Skeletal muscle tissue (tissue), 4 donors: ENCODE results near the gene YWHAH. TPM values are rescaled to one million over a fixed set of nuclear protein-coding genes. Genes with fewer than 3 reads are reported as not detected.
"Not testable (repeated sequence)": the region's sequence is repeated elsewhere in the genome, so short reads cannot be mapped to it uniquely, and the experiment has no call there.

ENCODE experiments used
- H3K27ac ChIP-seq: one replicate; pipeline ENCODE4 v1.7.0; 2013; ENCODE audit warnings: mild to moderate bottlenecking, low read depth, low read length, inconsistent platforms
- H3K27me3 ChIP-seq, 3 donors: one replicate each; pipeline ENCODE4 v1.7.0; 2013; ENCODE audit warnings: low read length in 3 of 3; ENCODE audit not compliant: control insufficient read depth in 3 of 3, insufficient read depth in 3 of 3
- H3K36me3 ChIP-seq, 3 donors: one replicate each; pipeline ENCODE4 v1.7.0; 2013; ENCODE audit warnings: low read length in 3 of 3; ENCODE audit not compliant: control insufficient read depth in 3 of 3, insufficient read depth in 3 of 3
- H3K4me1 ChIP-seq, 3 donors: one replicate each; pipeline ENCODE4 v1.7.0; 2013; ENCODE audit warnings: low read length in 3 of 3, mild to moderate bottlenecking in 3 of 3; ENCODE audit not compliant: control insufficient read depth in 3 of 3, insufficient read depth in 3 of 3
- H3K4me3 ChIP-seq, 3 donors: one replicate each; pipeline ENCODE4 v1.7.0; 2013; ENCODE audit warnings: low read length in 3 of 3
- H3K9ac ChIP-seq, 3 donors: one replicate each; pipeline ENCODE4 v1.7.0; 2013; ENCODE audit warnings: low read length in 3 of 3, mild to moderate bottlenecking in 3 of 3, moderate library complexity in 2 of 3, low read depth in 1 of 3
- H3K9me3 ChIP-seq, 3 donors: one replicate each; pipeline ENCODE4 v1.7.0; 2013; ENCODE audit warnings: low read length in 3 of 3; ENCODE audit not compliant: control insufficient read depth in 3 of 3
- total RNA-seq: library from RNA; depleted of rRNA; stranded (reverse); fragments of >200 nt; gene quantifications from one replicate; pipeline ENCODE4 v1.2.3, GENCODE V29; 2014
- donor health status: Osteomylitis.

YWHAH gene
- total RNA-seq, 1 donor from 2014 or later, result 52.7 TPM

GRCh38 chr22:31973739-31974138, 29.4 kb downstream of the YWHAH start:
- Histone ChIP-seq H3K9me3 (no peaks in the 10 kb centered on the region), H3K27ac (no peak overlapping the region), H3K4me3 (no peak overlapping the region), H3K4me1 (peaks cover 5 to 14% (median 10%) of the 10 kb centered on the region in 3 donors), H3K36me3 (no peaks in the 10 kb centered on the region), H3K27me3 (no peaks in the 10 kb centered on the region), H3K9ac (no peak overlapping the region)

DNA sequence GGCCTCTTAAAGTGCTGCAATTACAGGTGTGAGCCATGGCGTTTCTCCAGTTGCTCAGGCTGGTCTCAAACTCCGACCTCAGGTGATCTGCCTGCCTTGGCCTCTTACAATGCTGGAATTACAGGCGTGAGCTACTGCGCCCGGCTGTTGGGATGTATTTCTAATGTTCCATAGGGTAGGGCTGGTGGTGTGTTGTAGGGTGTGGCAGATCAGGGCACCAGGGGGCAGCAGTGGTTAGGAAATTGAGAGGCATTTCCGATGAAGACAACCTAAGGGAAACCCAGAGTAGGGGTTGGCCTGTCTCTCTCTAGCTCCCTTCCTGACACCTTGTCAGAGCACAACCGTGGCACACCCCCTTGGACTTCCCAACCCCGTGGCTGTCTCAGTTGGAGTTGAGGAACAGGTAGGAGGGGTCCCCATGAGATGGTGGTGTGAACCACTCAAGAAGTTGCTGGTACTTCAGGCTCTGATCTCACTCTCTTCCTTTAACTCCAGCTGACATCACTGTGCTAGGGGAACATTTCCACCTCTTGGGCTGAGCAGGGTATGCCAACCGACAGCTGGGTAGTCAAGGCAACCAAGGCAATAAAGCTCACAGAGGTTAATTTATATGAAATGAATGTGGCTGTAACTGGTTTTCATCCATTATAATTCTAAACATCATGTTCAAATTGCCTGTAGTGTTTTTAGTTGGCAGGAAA, 33.0 kb downstream of the YWHAH start:
- H3K4me3 ChIP-seq, result no peak overlapping the region
- H3K27ac ChIP-seq, result no peak overlapping the region
- H3K4me1 ChIP-seq, result no peaks in the 10 kb centered on the region

DNA sequence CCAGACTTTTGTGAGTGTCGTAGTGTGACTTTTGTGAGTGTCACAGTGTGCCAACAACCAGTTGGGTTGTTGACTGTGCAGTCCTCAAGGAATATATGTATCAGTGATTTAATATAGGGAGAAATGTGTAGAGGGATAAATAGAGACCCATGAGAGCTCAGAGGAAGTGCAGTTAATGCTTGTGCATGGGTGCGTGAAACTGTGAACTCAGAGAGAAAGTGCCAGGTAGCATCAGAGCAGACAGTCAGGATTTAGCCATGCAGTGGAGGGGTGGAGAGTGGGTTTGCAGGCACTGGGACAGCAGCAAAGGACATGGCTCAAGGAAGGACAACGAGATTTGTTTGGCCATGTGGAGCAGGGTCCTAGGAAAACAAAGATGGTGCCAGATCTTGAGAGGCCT, 33.6 kb downstream of the YWHAH start:
- no peak overlapping the region for H3K9ac ChIP-seq
- H3K27ac ChIP-seq, result no peak overlapping the region
- no peak overlapping the region for H3K4me3 ChIP-seq
- H3K4me1 ChIP-seq, result no peaks in the 10 kb centered on the region
- no peaks in the 10 kb centered on the region for H3K27me3 ChIP-seq
- no peaks in the 10 kb centered on the region for H3K9me3 ChIP-seq
- no peaks in the 10 kb centered on the region for H3K36me3 ChIP-seq

More for the DNA sequence above, 33.0 kb downstream of the YWHAH start:
- H3K36me3 ChIP-seq, result no peaks in the 10 kb centered on the region
- H3K9ac ChIP-seq, result no peak overlapping the region
- H3K9me3 ChIP-seq, result no peaks in the 10 kb centered on the region
- H3K27me3 ChIP-seq, result no peaks in the 10 kb centered on the region

DNA sequence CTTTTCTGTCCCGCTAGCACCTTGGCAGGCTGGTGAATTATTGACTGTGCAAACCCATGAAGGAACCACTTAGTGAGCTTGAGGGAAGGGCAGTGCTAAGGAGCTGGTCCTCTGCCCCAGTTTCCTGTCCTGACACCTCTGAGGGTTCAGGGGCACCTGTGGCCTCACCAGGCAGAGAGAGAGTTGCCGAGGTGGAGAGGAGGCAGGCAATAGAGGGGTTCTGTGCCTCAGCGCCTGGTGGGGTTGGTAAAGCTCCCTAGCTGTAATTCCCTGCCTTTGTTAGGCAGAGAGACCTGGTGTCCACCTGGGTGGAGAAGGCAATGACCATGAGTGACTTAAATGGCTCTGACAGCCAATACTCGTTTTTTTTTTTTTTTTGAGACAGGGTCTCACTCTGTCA, 36.3 kb downstream of the YWHAH start:
- Histone ChIP-seq H3K4me1 (no peaks in the 10 kb centered on the region), H3K27me3 (no peaks in the 10 kb centered on the region), H3K4me3 (no peak overlapping the region), H3K27ac (no peak overlapping the region), H3K9me3 (no peaks in the 10 kb centered on the region), H3K9ac (no peak overlapping the region), H3K36me3 (no peaks in the 10 kb centered on the region)

GRCh38 chr22:31981976-31982375, 37.6 kb downstream of the YWHAH start:
- H3K9ac ChIP-seq, H3K27ac ChIP-seq, H3K36me3 ChIP-seq, H3K9me3 ChIP-seq, H3K4me1 ChIP-seq, H3K27me3 ChIP-seq, H3K4me3 ChIP-seq: not testable (repeated sequence)

DNA sequence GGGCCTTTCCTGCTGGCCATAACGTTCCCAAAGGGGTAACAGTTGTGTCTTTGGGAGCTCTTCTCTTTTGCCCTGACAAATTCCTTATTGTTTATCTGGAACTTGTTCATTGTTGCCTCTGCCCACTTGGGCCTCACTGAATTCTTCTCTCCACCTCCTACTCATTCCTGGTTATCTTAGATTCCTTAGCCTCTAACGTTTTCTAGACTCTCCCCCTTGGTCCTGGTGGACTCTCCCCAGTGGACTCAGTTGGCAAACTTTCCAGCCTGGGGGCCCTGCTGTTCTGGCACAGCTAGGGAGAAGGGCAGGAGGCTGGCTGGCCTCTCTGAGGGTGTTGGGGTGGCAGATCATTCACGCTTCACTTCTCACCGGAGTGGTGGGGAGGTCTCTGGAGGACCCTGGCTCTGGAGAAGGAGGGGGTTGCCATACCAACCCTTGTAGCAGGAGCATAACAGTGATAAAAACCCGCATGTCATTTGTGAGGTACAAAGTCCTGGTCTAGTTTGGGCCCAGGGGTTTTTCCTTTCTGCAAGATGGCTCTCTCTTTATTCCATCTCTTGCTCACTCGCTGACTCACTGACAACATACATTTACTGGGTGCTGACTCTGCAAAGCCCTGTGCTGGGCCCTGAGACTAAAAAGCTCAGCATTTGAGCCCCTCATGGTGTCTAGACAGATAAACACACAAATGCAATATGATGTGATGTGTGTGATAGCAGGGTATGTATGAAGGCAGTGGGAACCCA, 39.7 kb downstream of the YWHAH start:
- Histone ChIP-seq H3K4me1 (no peaks in the 10 kb centered on the region), H3K27me3 (peaks cover 0 to 11% (median 0%) of the 10 kb centered on the region in 3 donors), H3K9me3 (no peaks in the 10 kb centered on the region), H3K27ac (no peak overlapping the region), H3K36me3 (no peaks in the 10 kb centered on the region), H3K9ac (no peak overlapping the region), H3K4me3 (no peak overlapping the region)

- Histone ChIP-seq H3K9me3 (no peaks in the 10 kb centered on the region), H3K4me3 (no peak overlapping the region), H3K4me1 (no peaks in the 10 kb centered on the region), H3K36me3 (no peaks in the 10 kb centered on the region), H3K27ac (no peak overlapping the region), H3K9ac (no peak overlapping the region), H3K27me3 (peaks cover 0 to 11% (median 0%) of the 10 kb centered on the region in 3 donors)
Observed at GRCh38 chr22:31987218-31987617, 42.9 kb downstream of the YWHAH start.

DNA sequence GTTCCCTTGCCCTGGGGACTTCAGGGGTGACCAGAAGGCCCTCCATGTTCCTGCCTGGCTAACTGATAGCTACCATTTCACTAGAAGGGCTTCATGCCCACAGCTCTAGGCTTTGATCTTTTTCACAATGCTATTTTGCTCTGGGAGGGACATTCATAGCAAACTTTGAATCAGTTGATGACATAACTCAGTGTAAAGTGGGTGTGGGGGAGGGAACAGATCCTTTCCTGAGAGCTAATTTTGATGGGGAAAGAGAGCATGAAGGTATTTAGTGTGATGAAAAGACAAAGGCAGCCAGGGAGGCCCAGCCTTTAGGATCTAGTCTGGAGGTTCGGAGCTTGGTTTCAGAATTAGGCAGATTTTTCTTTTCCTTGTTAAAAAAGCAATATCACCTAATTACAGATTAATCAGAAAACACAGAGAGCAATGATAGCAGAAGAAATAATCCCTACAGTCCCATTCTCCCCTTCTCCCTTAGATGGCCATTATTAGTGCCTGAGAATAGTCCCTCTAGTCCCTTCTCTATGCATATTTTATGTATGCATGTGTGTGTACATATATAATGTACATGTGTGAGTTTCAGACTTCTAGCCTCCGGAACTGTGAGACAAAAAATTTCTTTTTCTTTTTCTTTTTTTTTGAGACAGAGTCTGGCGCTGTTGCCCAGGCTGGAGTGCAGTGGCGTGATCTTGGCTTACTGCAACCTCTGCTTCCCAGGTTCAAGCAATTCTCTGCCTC, 46.9 kb downstream of the YWHAH start:
- Histone ChIP-seq H3K27ac (no peak overlapping the region), H3K4me1 (no peaks in the 10 kb centered on the region), H3K4me3 (no peak overlapping the region), H3K27me3 (peaks cover 0 to 11% (median 0%) of the 10 kb centered on the region in 3 donors), H3K9ac (no peak overlapping the region), H3K9me3 (no peaks in the 10 kb centered on the region), H3K36me3 (no peaks in the 10 kb centered on the region)

- H3K27me3 ChIP-seq, result no peaks in the 10 kb centered on the region
- no peak overlapping the region for H3K4me3 ChIP-seq
- H3K9me3 ChIP-seq, result no peaks in the 10 kb centered on the region
- H3K9ac ChIP-seq, result no peak overlapping the region
- no peak overlapping the region for H3K27ac ChIP-seq
- no peaks in the 10 kb centered on the region for H3K36me3 ChIP-seq
- H3K4me1 ChIP-seq, result no peaks in the 10 kb centered on the region
Observed at GRCh38 chr22:31995046-31995445, 50.7 kb downstream of the YWHAH start.

- H3K36me3 ChIP-seq, result no peaks in the 10 kb centered on the region
- H3K27me3 ChIP-seq, result no peaks in the 10 kb centered on the region
- H3K4me1 ChIP-seq, result no peaks in the 10 kb centered on the region
- no peak overlapping the region for H3K9ac ChIP-seq
- no peak overlapping the region for H3K4me3 ChIP-seq
- no peaks in the 10 kb centered on the region for H3K9me3 ChIP-seq
- H3K27ac ChIP-seq, result no peak overlapping the region
Observed at GRCh38 chr22:31995807-31996206, 51.5 kb downstream of the YWHAH start.
